Fibroblast of skin of abdomen (primary cell): ENCODE data around the gene UTS2R.
A peak's percentile ranks its signal among the peaks of the same experiment; 100 is the strongest.
"Not testable (repeated sequence)": the region's sequence is repeated elsewhere in the genome, so short reads cannot be mapped to it uniquely, and the experiment has no call there.

Source experiments
- DNase-seq: peaks from one replicate; pipeline ENCODE4 v3.0.0-alpha.2; 2013

The UTS2R gene

GRCh38 chr17:82410014-82410716 is 38.6 kb downstream of the UTS2R start:
- no peak for DNase-seq

GRCh38 chr17:82411396-82412053 is 40.0 kb downstream of the UTS2R start:
- no peak for DNase-seq

- DNase-seq: not testable (repeated sequence)
Observed at GRCh38 chr17:82412081-82412480, 40.5 kb downstream of the UTS2R start.

- no peak for DNase-seq
Observed at GRCh38 chr17:82412535-82413520, 41.3 kb downstream of the UTS2R start.

GRCh38 chr17:82414548-82415281 is 43.1 kb downstream of the UTS2R start:
- DNase-seq: peak; percentile 69

GRCh38 chr17:82415336-82415735 is 43.8 kb downstream of the UTS2R start:
- no peak for DNase-seq

GRCh38 chr17:82415786-82416185 is 44.2 kb downstream of the UTS2R start:
- no peak for DNase-seq

- no peak for DNase-seq
Observed at GRCh38 chr17:82416264-82416663, 44.7 kb downstream of the UTS2R start.

GRCh38 chr17:82416771-82417170 is 45.2 kb downstream of the UTS2R start:
- no peak for DNase-seq

GRCh38 chr17:82418001-82418986 is 46.7 kb downstream of the UTS2R start, which contains the start of the genes HEXD and OGFOD3:
Gene HEXD, plus strand, starts transcription at chr17:82418347. Its CDS starts 1,453 bp downstream, at chr17:82419800.
Gene OGFOD3, minus strand, starts transcription at chr17:82418586. Its CDS starts 101 bp downstream, at chr17:82418485.
- DNase-seq: peak; percentile 80

- no peak for DNase-seq
Observed at GRCh38 chr17:82419540-82419939, 48.0 kb downstream of the UTS2R start.

GRCh38 chr17:82424001-82424862 is 52.7 kb downstream of the UTS2R start:
- peak; percentile 32 for DNase-seq

GRCh38 chr17:82424863-82425159 is 53.2 kb downstream of the UTS2R start:
- DNase-seq: no peak
